Measurements from ENCODE around the gene CXorf38. TPM values are rescaled to one million over a fixed set of nuclear protein-coding genes. Genes with fewer than 3 reads are reported as not detected.

The CXorf38 gene
- polyA plus RNA-seq, 2 of the 4 experiments (the other 2 are of a cell fraction) = 9.8 to 14.3 TPM

DNA sequence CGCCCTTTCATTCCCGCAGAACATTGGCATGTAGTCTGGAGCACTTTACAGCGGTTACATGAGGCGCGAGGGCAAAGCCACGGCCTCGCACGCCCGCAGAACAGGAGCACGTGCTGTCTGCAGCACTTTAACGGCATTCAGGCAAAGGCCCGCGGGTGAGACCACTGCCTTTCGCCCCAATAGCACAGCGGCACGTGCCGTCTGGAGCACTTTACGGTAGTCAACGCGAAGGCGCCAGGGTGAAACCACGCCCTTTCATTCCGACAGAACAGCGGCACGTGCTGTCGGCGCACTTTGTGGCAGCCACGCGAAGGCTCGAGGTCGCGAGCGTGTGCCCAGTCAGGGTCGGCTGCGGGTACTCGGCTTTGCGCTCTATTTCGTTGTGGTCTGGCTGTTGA is 24.2 kb downstream of the CXorf38 start, which contains the start of gene MPC1L:
Gene MPC1L (plus strand): TSS at position 290 of the 398 bp plus-strand sequence. CDS start 138 bp downstream, outside the sequence.
- TF ChIP-seq NPAS2 (CRISPR knock-in tag; IDR thresholded peaks at IDR 0.05; ENCODE audit: borderline replicate concordance) (no peak), MAZ (IDR thresholded peaks at IDR 0.05; ENCODE audit: borderline replicate concordance, low read depth, low read length) (no peak), POLR2A (IDR thresholded peaks at IDR 0.05; ENCODE audit: low read length) (no peak), MAFK (IDR thresholded peaks at IDR 0.05; ENCODE audit: partially characterized antibody) (no peak), EHMT2 (IDR thresholded peaks at IDR 0.05; ENCODE audit: low read depth) (no peak)
- DNase-seq (ENCODE audit: low read depth in 1 of 2, low spot score in 1 of 2) (no peak), ATAC-seq (no peak), FAIRE-seq (no peak)
- WGBS (ENCODE audit: missing lambda C conversion rate) = 98% methylated on average over 37 of the region's 38 CpGs
- no peaks in the 10 kb centered on the region for H3K4me1 ChIP-seq
- no peaks in the 10 kb centered on the region for H3K9me3 ChIP-seq
- ChIA-PET POLR2A (no interaction called here), CTCF (no interaction called here)
- H3K27ac ChIP-seq = no peak within 1 kb of the TSS
- no peak within 1 kb of the TSS for H3K4me3 ChIP-seq
- H3K4me2 ChIP-seq = no peak within 1 kb of the TSS

DNA sequence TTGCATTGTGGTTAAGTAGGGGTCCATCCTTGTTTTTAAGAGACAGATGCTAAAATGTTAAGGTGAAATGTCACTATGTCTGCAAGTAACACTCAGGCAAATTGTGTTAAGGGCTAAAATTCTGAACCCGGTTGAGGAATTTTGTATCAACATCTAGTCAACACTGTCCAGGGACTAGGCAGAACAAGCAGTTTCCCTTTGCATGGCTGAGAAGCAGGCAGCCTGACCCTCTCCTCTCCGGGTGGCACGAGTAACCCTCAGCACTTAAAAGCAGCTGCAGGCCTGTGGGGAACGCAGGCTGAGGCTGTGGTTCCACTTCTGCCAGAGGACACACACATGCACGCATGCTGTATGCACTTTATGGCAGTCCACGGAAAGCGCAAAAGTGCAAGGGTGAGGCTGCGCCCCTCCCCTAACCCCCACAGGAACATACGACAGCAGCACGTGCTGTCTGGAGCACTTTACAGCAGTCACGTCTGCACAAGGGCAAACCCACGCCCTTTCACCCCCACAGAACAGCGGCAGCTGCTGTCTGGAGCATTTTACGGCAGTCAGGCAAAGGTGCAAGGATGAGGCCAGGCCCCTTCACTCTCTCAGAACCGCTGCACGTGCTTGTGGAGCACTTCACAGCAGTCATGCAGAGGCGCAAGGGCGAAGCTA is 24.8 kb downstream of the CXorf38 start:
- ChIA-PET CTCF (interaction anchor here (1.5 kb wide), 1 partner anchor 11 kb away, joined by 3 read pairs; no protein-coding TSS in a partner anchor), POLR2A (no interaction called here)
- DNase-seq (ENCODE audit: low read depth in 1 of 2, low spot score in 1 of 2) = no peak
- FAIRE-seq = no peak
- TF ChIP-seq, protein P1, sequence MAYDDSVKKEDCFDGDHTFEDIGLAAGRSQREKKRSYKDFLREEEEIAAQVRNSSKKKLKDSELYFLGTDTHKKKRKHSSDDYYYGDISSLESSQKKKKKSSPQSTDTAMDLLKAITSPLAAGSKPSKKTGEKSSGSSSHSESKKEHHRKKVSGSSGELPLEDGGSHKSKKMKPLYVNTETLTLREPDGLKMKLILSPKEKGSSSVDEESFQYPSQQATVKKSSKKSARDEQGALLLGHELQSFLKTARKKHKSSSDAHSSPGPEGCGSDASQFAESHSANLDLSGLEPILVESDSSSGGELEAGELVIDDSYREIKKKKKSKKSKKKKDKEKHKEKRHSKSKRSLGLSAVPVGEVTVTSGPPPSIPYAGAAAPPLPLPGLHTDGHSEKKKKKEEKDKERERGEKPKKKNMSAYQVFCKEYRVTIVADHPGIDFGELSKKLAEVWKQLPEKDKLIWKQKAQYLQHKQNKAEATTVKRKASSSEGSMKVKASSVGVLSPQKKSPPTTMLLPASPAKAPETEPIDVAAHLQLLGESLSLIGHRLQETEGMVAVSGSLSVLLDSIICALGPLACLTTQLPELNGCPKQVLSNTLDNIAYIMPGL (CRISPR knock-in tag; IDR thresholded peaks at IDR 0.05; ENCODE audit: borderline replicate concordance) = no peak
- TF ChIP-seq ZC3H11A (IDR thresholded peaks at IDR 0.05) = no peak
- no peaks in the 10 kb centered on the region for H3K9me3 ChIP-seq
- ATAC-seq = no peak
- H3K27ac ChIP-seq = no peak overlapping the region
- no peak overlapping the region for H3K4me2 ChIP-seq
- H3K4me3 ChIP-seq = no peak overlapping the region
- WGBS (ENCODE audit: missing lambda C conversion rate) = 77% methylated on average over 8 of the region's 18 CpGs
- H3K4me1 ChIP-seq = no peaks in the 10 kb centered on the region

DNA sequence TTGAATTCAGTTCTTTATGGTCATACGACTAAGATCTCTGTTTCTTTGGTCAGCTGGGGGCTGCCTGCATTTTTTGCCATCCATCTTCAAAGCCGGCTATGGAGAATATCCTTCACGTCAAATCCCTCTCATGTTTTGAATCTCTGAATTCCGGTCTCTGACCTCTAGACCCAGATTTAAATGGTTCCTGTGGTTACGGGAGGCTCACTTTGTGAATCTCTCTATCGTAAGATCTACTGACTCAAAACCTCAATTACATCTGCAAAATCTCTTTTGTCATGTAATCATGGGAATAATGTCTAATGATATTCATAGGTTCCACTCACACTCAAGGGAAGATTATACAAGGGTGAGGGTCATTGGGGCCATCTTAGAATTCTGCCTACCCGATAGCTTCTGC is 29.8 kb downstream of the CXorf38 start:
- TF ChIP-seq RARB (CRISPR knock-in tag; IDR thresholded peaks at IDR 0.05) = no peak
- no peak for TF ChIP-seq JUNB (IDR thresholded peaks at IDR 0.05)
- TF ChIP-seq HOXA7 (CRISPR knock-in tag; IDR thresholded peaks at IDR 0.05) = no peak
- TF ChIP-seq FOXS1 (CRISPR knock-in tag; IDR thresholded peaks at IDR 0.05) = no peak
- TF ChIP-seq MAZ (IDR thresholded peaks at IDR 0.05; ENCODE audit: borderline replicate concordance, low read depth, low read length) = no peak
- no peak for TF ChIP-seq ZFP36 (IDR thresholded peaks at IDR 0.05; ENCODE audit: borderline replicate concordance, partially characterized antibody)
- no peak for TF ChIP-seq BHLHE40 (IDR thresholded peaks at IDR 0.05; ENCODE audit: low read depth, low read length)
- no peak for FAIRE-seq
- no peaks in the 10 kb centered on the region for H3K9me3 ChIP-seq
- WGBS (ENCODE audit: missing lambda C conversion rate) = 76% methylated on average over 7 of the region's 7 CpGs
- no peak for ATAC-seq
- H3K27ac ChIP-seq = no peak overlapping the region
- POLR2A ChIA-PET = no interaction called here
- peaks cover under 1% of the 10 kb centered on the region; the same call in 1 of the 3 replicates for H3K4me1 ChIP-seq
- no peak overlapping the region for H3K4me2 ChIP-seq
- no peak overlapping the region for H3K4me3 ChIP-seq
- CTCF ChIA-PET = interaction anchor here (0.5 to 0.7 kb wide), 2 partner anchors 9 to 73 kb away, joined by 3 to 4 read pairs; no protein-coding TSS in a partner anchor
- DNase-seq (ENCODE audit: low read depth in 1 of 2, low spot score in 1 of 2) = no peak

DNA sequence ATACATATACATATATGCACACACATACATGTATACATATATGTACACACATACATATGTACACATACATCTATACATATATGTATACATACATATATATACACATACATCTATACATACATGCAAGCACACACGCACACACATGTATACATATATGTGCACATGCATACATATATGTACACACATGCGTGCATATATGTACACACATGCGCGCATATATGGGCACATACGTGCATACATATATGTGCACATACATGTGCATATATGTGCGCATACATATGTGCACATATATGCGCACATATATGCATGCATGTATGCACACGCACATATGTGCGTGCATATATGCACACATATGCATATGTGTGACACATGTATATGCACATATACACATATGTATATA is 31.4 kb downstream of the CXorf38 start:
- Histone ChIP-seq H3K4me2 (no peak overlapping the region), H3K4me3 (no peak overlapping the region), H3K9me3 (no peaks in the 10 kb centered on the region), H3K4me1 (peaks cover 9% of the 10 kb centered on the region; the same call in 2 of the 3 replicates), H3K27ac (no peak overlapping the region)
- FAIRE-seq (no peak), ATAC-seq (no peak), DNase-seq (ENCODE audit: low read depth in 1 of 2, low spot score in 1 of 2) (no peak)
- TF ChIP-seq HOXA7 (CRISPR knock-in tag; IDR thresholded peaks at IDR 0.05) = no peak
- TF ChIP-seq ZFP36 (IDR thresholded peaks at IDR 0.05; ENCODE audit: borderline replicate concordance, partially characterized antibody) = no peak
- TF ChIP-seq, protein P2, sequence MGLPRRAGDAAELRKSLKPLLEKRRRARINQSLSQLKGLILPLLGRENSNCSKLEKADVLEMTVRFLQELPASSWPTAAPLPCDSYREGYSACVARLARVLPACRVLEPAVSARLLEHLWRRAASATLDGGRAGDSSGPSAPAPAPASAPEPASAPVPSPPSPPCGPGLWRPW (IDR thresholded peaks at IDR 0.05) = no peak
- no peak for TF ChIP-seq RCOR1 (IDR thresholded peaks at IDR 0.05; ENCODE audit: low read depth, low read length)
- TF ChIP-seq, protein P1 (CRISPR knock-in tag; IDR thresholded peaks at IDR 0.05; ENCODE audit: borderline replicate concordance) = no peak
- TF ChIP-seq CEBPB (IDR thresholded peaks at IDR 0.05) = no peak
- TF ChIP-seq, protein P3, sequence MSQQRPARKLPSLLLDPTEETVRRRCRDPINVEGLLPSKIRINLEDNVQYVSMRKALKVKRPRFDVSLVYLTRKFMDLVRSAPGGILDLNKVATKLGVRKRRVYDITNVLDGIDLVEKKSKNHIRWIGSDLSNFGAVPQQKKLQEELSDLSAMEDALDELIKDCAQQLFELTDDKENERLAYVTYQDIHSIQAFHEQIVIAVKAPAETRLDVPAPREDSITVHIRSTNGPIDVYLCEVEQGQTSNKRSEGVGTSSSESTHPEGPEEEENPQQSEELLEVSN (IDR thresholded peaks at IDR 0.05; ENCODE audit: borderline replicate concordance, low read depth) = no peak
- TF ChIP-seq MAFK (IDR thresholded peaks at IDR 0.05; ENCODE audit: partially characterized antibody) = no peak
- TF ChIP-seq FOSB (CRISPR knock-in tag; IDR thresholded peaks at IDR 0.05) = no peak
- TF ChIP-seq ZSCAN20 (CRISPR knock-in tag; IDR thresholded peaks at IDR 0.05) = no peak
- TF ChIP-seq HOXB13 (CRISPR knock-in tag; IDR thresholded peaks at IDR 0.05; ENCODE audit: low read depth) = no peak
- TF ChIP-seq, protein P4, sequence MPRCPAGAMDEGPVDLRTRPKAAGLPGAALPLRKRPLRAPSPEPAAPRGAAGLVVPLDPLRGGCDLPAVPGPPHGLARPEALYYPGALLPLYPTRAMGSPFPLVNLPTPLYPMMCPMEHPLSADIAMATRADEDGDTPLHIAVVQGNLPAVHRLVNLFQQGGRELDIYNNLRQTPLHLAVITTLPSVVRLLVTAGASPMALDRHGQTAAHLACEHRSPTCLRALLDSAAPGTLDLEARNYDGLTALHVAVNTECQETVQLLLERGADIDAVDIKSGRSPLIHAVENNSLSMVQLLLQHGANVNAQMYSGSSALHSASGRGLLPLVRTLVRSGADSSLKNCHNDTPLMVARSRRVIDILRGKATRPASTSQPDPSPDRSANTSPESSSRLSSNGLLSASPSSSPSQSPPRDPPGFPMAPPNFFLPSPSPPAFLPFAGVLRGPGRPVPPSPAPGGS (IDR thresholded peaks at IDR 0.05) = no peak
- no peak for TF ChIP-seq FOSL2 (IDR thresholded peaks at IDR 0.05)
- TF ChIP-seq FOSL2 (CRISPR knock-in tag; IDR thresholded peaks at IDR 0.05) = no peak
- no peak for TF ChIP-seq TP53 (CRISPR knock-in tag; IDR thresholded peaks at IDR 0.05)
- TF ChIP-seq MAZ (IDR thresholded peaks at IDR 0.05; ENCODE audit: borderline replicate concordance, low read depth, low read length) = no peak
- TF ChIP-seq JUNB (IDR thresholded peaks at IDR 0.05) = no peak
- no peak for TF ChIP-seq HOXB5 (CRISPR knock-in tag; IDR thresholded peaks at IDR 0.05)
- CTCF ChIA-PET = no interaction called here
- 75% methylated on average over 9 of the region's 9 CpGs for WGBS (ENCODE audit: missing lambda C conversion rate)
- POLR2A ChIA-PET = no interaction called here
